ENCODE measurements around the gene IQCH. TPM values are rescaled to one million over a fixed set of nuclear protein-coding genes. Genes with fewer than 3 reads are reported as not detected.

The IQCH gene
- total RNA-seq, 2 experiments from 2014 or later: 1.2 to 1.7 TPM

GRCh38 chr15:67400890-67401289, 146.3 kb downstream of the IQCH start:
- H3K4me3 Mint-ChIP-seq: no peak overlapping the region
- ATAC-seq (no peak), DNase-seq (no peak)
- H3K27me3 Mint-ChIP-seq: no peaks in the 10 kb centered on the region
- H3K36me3 Mint-ChIP-seq (ENCODE audit: low read depth): no peaks in the 10 kb centered on the region
- H3K27ac Mint-ChIP-seq: no peak overlapping the region
- H3K9me3 Mint-ChIP-seq: no peaks in the 10 kb centered on the region
- intact Hi-C loops (cut with micrococcal nuclease): no loop called here
- POLR2A ChIA-PET: no interaction called here
- H3K4me1 Mint-ChIP-seq (ENCODE audit: low read depth): no peaks in the 10 kb centered on the region
- CTCF ChIA-PET: no interaction called here
- TF ChIP-seq CTCF (IDR thresholded peaks at IDR 0.05): no peak

GRCh38 chr15:67401336-67401735, 146.8 kb downstream of the IQCH start:
- ChIA-PET CTCF (no interaction called here), POLR2A (no interaction called here)
- H3K9me3 Mint-ChIP-seq: no peaks in the 10 kb centered on the region
- no peaks in the 10 kb centered on the region for H3K36me3 Mint-ChIP-seq (ENCODE audit: low read depth)
- intact Hi-C loops (cut with micrococcal nuclease): no loop called here
- no peak for TF ChIP-seq CTCF (IDR thresholded peaks at IDR 0.05)
- H3K4me3 Mint-ChIP-seq: no peak overlapping the region
- ATAC-seq (no peak), DNase-seq (no peak)
- H3K27ac Mint-ChIP-seq: no peak overlapping the region
- no peaks in the 10 kb centered on the region for H3K4me1 Mint-ChIP-seq (ENCODE audit: low read depth)
- no peaks in the 10 kb centered on the region for H3K27me3 Mint-ChIP-seq

GRCh38 chr15:67403428-67404154, 149.0 kb downstream of the IQCH start:
- H3K36me3 Mint-ChIP-seq (ENCODE audit: low read depth): no peaks in the 10 kb centered on the region
- no peaks in the 10 kb centered on the region for H3K4me1 Mint-ChIP-seq (ENCODE audit: low read depth)
- DNase-seq: no peak
- H3K27ac Mint-ChIP-seq: no peak overlapping the region
- ATAC-seq: no peak
- CTCF ChIA-PET: no interaction called here
- intact Hi-C loops (cut with micrococcal nuclease): no loop called here
- H3K4me3 Mint-ChIP-seq: no peak overlapping the region
- TF ChIP-seq CTCF (IDR thresholded peaks at IDR 0.05): no peak
- H3K27me3 Mint-ChIP-seq: no peaks in the 10 kb centered on the region
- POLR2A ChIA-PET: no interaction called here
- H3K9me3 Mint-ChIP-seq: no peaks in the 10 kb centered on the region

- H3K9me3 Mint-ChIP-seq: no peaks in the 10 kb centered on the region
- POLR2A ChIA-PET: no interaction called here
- intact Hi-C loops (cut with micrococcal nuclease): no loop called here
- H3K4me3 Mint-ChIP-seq: no peak overlapping the region
- no peaks in the 10 kb centered on the region for H3K36me3 Mint-ChIP-seq (ENCODE audit: low read depth)
- CTCF ChIA-PET: interaction anchor here (0.6 to 0.9 kb wide), 3 partner anchors 10 to 459 kb away, joined by 3 to 4 read pairs (median 3); no protein-coding TSS in a partner anchor
- H3K4me1 Mint-ChIP-seq (ENCODE audit: low read depth): no peaks in the 10 kb centered on the region
- DNase-seq (no peak), ATAC-seq (no peak)
- no peak overlapping the region for H3K27ac Mint-ChIP-seq
- no peaks in the 10 kb centered on the region for H3K27me3 Mint-ChIP-seq
- TF ChIP-seq CTCF (IDR thresholded peaks at IDR 0.05): no peak
Observed at GRCh38 chr15:67405208-67406191, 150.9 kb downstream of the IQCH start.
